ENCODE measurements around the gene OPN4. TPM values are rescaled to one million over a fixed set of nuclear protein-coding genes. Genes with fewer than 3 reads are reported as not detected.

Gene OPN4
- total RNA-seq, 4 donors from 2014 or later: 0.59 TPM; not detected in 3

DNA sequence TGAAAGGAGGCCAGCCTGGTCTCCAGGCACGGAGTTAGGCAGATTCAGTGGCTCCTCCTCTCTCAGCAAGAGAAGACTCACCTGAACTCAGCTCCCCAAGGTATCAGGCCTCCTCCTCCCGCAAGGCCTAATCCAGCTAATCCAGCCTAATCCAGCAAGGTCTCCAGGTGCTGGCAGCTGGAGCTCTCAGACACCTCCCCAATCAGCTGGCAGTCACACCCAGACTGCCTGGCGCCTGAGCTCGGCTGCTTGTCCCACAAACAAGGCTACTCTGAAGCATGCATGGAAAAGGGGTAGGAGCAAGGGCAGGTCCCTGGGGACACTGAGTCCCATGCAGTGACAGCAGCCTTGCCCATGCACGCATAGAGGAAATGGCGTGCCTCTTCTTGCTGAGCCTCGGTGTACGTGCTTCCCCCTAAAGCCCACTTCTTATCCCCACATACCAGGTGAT lies 3.3 kb upstream of the OPN4 start:
- H3K4me3 ChIP-seq: no peak overlapping the region
- DNase-seq (ENCODE audit: low spot score in 2 of 2): no peak
- no peaks in the 10 kb centered on the region for H3K9me3 ChIP-seq
- peaks cover 0 to 47% (median 5%) of the 10 kb centered on the region in 4 donors for H3K4me1 ChIP-seq
- no peak for TF ChIP-seq POLR2A (IDR thresholded peaks at IDR 0.05)
- TF ChIP-seq CTCF (IDR thresholded peaks at IDR 0.05): no peak
- WGBS, 2 donors: 87 to 94% methylated on average over 8 of the region's 8 CpGs
- H3K27ac ChIP-seq: no peak overlapping the region
- no peaks in the 10 kb centered on the region for H3K36me3 ChIP-seq
- H3K27me3 ChIP-seq: no peaks in the 10 kb centered on the region

GRCh38 chr10:86651631-86652331 lies 2.6 kb upstream of the OPN4 start:
- Histone ChIP-seq H3K4me1 (peaks cover 0 to 47% (median 5%) of the 10 kb centered on the region in 4 donors), H3K4me3 (no peak overlapping the region), H3K27ac (no peak overlapping the region), H3K9me3 (no peaks in the 10 kb centered on the region), H3K36me3 (no peaks in the 10 kb centered on the region), H3K27me3 (no peaks in the 10 kb centered on the region)
- no peak for TF ChIP-seq POLR2A (IDR thresholded peaks at IDR 0.05)
- no peak for DNase-seq (ENCODE audit: low spot score in 2 of 2)
- 81 to 86% methylated on average over 15 to 16 of the region's 16 CpGs for WGBS, 2 donors

- DNase-seq (ENCODE audit: low spot score in 2 of 2): no peak
- Histone ChIP-seq H3K4me1 (peaks cover 0 to 40% (median 5%) of the 10 kb centered on the region in 4 donors), H3K27ac (no peak overlapping the region), H3K4me3 (no peak overlapping the region), H3K9me3 (no peaks in the 10 kb centered on the region), H3K27me3 (no peaks in the 10 kb centered on the region), H3K36me3 (no peaks in the 10 kb centered on the region)
- TF ChIP-seq POLR2A (IDR thresholded peaks at IDR 0.05) (no peak), CTCF (IDR thresholded peaks at IDR 0.05) (no peak), EP300 (IDR thresholded peaks at IDR 0.05) (no peak)
- WGBS, 2 donors: 50 to 58% methylated on average over 12 to 14 of the region's 14 CpGs
Measured at GRCh38 chr10:86652361-86653202, 1.8 kb upstream of the OPN4 start.

GRCh38 chr10:86653379-86653778 lies 968 bp upstream of the OPN4 start:
- no peaks in the 10 kb centered on the region for H3K36me3 ChIP-seq
- no peaks in the 10 kb centered on the region for H3K27me3 ChIP-seq
- no peak overlapping the region for H3K4me3 ChIP-seq
- H3K9me3 ChIP-seq: no peaks in the 10 kb centered on the region
- DNase-seq (ENCODE audit: low spot score in 2 of 2): no peak
- H3K27ac ChIP-seq: no peak overlapping the region
- WGBS, 2 donors: 93 to 98% methylated on average over 3 of the region's 3 CpGs
- no peak for TF ChIP-seq POLR2A (IDR thresholded peaks at IDR 0.05)
- TF ChIP-seq CTCF (IDR thresholded peaks at IDR 0.05): no peak
- no peak for TF ChIP-seq EP300 (IDR thresholded peaks at IDR 0.05)
- H3K4me1 ChIP-seq: peaks cover 0 to 32% (median 5%) of the 10 kb centered on the region in 4 donors

DNA sequence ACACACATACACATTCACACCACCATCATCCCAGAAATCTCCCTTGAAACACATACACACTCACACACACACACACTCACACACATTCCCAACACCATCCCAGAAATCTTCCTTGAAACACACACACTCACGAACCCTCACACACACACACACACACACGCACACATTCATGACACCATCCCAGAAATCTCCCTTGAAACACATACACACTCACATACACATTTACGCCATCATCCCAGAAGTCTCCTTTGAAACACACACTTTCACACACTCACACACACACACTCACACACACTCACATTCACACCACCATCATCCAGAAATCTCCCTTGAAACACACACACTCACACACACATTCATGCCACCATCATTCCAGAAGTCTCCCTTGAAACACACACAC lies 360 bp upstream of the OPN4 start:
- Histone ChIP-seq H3K9me3 (no peaks in the 10 kb centered on the region), H3K4me3 (no peak overlapping the region), H3K4me1 (peaks cover 0 to 26% (median 3%) of the 10 kb centered on the region in 4 donors), H3K27me3 (no peaks in the 10 kb centered on the region), H3K36me3 (no peaks in the 10 kb centered on the region), H3K27ac (no peak overlapping the region)
- WGBS, 2 donors: 92 to 97% methylated on average over 3 of the region's 3 CpGs
- no peak for DNase-seq (ENCODE audit: low spot score in 2 of 2)
- TF ChIP-seq EP300 (IDR thresholded peaks at IDR 0.05): no peak
- TF ChIP-seq POLR2A (IDR thresholded peaks at IDR 0.05): no peak
- no peak for TF ChIP-seq CTCF (IDR thresholded peaks at IDR 0.05)
